Fibroblast of skin of abdomen (primary cell): ENCODE results near the gene STK4.

Experiments
- DNase-seq: peaks from one replicate; pipeline ENCODE4 v3.0.0-alpha.2; 2013

The STK4 gene

GRCh38 chr20:44955270-44955669, 11.0 kb upstream of the STK4 start:
- DNase-seq, result no peak

DNA sequence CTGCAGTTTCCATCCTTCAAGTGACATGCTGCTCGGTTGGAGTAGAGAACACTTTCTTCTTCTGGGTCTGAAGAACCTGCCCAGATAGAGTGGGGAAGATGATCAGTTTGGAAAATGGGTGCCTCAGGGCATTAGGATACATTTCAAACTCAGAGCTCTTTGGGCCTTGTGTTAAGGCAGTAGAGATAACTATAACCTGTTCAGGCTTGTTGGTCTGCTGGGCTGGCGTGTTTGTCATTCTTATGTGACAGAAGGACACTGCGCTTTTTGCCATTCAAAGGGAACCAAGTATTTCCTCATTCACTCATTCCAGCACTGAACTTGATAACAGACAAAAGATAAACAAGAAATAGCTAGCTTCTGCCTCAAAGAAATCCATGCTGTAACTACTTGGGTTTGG, 9.9 kb upstream of the STK4 start:
- DNase-seq, result no peak

GRCh38 chr20:44958276-44958675, 8.0 kb upstream of the STK4 start:
- no peak for DNase-seq

DNA sequence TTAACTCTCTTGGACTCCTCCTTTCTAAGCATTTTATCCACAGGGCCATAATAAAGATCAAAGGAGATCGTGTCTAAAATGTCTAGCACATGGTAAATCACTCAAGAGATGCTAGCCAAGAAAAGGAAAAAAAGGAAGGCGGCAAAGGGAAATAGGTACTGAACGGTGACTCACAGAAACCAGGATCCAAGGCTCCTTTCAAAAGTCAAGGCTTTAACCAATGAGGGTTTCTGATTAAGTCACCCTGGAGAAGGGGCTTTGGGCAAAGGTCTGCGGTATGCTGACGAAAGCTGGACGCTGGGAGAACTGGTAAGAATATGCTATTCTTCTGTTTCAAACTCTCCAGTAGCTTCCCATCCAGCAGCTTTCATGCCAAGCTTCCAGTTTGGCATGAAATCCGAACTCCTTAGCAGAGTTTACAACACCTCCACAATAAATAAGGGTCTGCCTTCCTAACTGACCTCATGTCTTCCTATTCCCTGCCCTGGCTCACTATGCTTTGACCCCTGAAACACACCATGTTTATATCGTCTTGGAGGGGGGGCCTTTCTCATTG, 7.2 kb upstream of the STK4 start:
- DNase-seq, result peak; percentile 23

DNA sequence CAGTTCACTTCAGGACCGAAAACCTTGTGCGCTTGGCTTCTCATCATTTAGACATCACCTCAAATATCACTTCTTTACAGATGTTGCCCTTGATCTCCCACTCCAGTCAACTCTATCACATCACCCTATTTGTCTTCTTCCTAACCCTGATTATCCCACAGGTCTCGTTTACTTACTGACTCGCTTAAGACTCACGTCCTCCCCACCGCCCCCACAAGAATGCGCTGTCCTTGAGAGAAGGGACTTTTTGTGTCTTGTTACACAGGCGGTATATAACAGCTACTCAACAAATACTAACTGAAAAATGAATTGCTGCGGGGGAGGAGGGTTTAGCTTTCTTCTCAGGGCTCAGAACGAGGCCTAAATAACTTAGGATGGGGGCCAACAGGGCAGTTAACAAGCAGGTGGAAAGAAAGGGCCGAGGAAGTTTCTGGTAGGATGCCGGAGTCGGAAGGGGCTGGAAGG, 6.6 kb upstream of the STK4 start:
- peak; percentile 46 for DNase-seq

GRCh38 chr20:44960103-44960852, 6.0 kb upstream of the STK4 start, which contains the start of gene TOMM34:
Gene TOMM34, minus strand, starts transcription at chr20:44960397. Its CDS starts 64 bp downstream, at chr20:44960333.
- DNase-seq, result peak; percentile 90

- peak; percentile 28 for DNase-seq
Measured at GRCh38 chr20:44961011-44961869, 5.1 kb upstream of the STK4 start.

DNA sequence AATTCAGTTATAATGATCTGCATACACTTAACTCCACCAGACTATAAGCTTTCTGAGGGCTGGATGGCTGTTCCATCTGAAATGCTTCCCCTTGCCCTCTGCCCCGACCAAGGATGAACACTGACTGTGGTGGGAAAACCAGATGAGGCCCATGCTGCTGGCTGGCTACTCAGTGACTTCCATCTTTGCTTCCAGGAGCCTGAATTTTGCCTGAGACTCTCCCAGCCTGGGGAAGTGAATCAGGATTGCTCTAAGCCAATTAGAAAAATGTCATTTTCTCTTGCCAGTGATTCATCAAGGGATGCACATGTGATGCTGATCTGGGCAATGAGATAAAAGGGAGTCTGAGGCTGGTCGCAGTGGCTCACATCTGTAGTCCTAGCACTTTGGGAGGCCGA, 4.4 kb upstream of the STK4 start:
- DNase-seq, result peak; percentile 58

- no peak for DNase-seq
Measured at GRCh38 chr20:44962483-44962882, 3.8 kb upstream of the STK4 start.

GRCh38 chr20:44963325-44964215, 2.7 kb upstream of the STK4 start:
- DNase-seq, result no peak

DNA sequence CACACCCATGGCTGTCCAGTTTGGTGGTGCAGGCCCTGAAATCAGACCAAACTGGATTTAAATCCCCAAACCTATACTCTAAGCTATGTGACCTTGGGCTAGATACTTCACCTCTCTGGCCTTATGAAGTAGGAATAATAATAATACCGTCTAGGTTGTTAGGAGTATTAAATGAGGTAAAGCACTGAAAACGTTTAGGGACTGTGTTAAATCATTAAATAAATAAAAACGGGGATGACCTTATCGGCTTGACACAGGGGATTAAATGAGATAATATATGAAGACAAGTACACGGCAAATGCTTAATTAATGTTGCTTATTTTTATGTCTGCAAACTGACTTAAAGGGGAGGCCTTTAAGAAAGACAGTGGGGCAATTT, 672 bp upstream of the STK4 start:
- no peak for DNase-seq

- DNase-seq, result peak; percentile 5
Measured at GRCh38 chr20:44967207-44967807, 995 bp downstream of the STK4 start.

DNA sequence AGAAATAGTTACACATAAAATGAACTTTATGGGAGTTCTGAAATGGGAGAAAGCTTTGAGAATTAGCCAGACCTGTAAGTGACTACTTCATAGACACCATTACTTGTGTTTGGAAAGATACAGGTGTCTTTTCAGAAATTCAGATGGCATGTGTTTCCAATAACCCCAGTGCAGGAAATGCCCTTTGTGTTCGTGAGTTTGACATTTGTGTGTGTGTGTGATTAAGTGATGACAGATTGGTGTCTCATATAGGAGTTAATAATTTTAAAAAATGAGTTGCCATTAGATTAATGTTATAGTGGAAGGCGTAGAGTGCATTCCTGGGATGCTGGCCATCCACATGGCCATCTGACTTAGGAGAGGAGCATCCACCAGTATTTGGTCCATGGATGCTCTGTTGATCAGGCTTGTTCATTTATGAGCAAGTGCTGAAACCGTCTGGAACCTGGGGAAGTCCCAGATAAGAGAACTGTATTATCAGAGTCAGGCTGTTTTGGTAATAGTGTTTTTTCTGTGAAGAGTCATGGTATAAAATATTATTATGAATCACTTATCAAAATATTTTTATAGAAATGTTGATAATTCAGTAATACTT, 3.1 kb downstream of the STK4 start:
- DNase-seq, result no peak

DNA sequence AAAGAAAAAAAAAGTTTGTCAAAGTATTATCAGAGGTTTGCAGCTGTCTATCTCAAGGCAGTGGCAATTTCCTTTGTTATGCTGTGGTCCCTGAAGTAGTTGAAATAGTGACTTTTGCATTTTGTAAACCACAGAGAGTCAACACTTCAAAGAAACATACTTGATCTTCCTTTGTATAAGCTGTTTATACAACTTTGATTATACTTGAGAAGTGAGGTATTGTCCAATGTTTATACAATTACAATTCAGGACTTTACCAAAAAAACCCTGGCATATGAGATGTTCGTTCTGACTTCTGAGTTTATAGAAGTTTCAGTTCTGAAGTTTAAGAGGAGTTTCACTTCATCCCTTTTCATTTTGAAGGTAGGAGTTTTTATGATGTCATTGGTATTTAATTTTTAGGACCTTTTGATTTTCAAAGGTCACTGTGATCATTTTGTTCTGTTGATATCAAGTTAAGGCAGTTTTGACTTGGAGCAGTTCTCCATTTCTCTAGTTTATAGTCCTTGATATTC, 4.0 kb downstream of the STK4 start:
- DNase-seq, result no peak

- no peak for DNase-seq
Measured at GRCh38 chr20:44973053-44973452, 6.7 kb downstream of the STK4 start.

DNA sequence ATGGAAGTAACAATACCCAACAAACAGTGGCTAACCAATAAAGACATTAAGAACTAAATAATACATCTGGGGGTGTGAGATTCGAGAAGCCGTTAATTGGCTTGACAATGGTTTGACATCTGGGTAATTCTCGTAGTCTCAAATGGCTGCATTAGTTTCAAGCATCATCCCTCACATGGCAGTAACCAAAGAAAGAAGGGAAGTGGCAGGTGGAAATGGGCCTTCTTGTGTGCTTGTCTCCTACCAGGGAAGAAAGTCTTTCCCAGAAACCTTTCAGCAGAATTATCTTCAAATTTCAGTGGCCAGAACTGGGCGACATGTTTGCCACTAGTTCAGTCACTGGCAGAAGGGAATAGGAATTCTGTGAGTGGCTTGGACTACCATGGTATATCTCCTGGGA, 10.4 kb downstream of the STK4 start:
- no peak for DNase-seq

- DNase-seq, result no peak
Measured at GRCh38 chr20:44979090-44979621, 12.8 kb downstream of the STK4 start.

GRCh38 chr20:44981736-44982406, 15.6 kb downstream of the STK4 start:
- no peak for DNase-seq

GRCh38 chr20:44983093-44983674, 16.9 kb downstream of the STK4 start:
- DNase-seq, result no peak

DNA sequence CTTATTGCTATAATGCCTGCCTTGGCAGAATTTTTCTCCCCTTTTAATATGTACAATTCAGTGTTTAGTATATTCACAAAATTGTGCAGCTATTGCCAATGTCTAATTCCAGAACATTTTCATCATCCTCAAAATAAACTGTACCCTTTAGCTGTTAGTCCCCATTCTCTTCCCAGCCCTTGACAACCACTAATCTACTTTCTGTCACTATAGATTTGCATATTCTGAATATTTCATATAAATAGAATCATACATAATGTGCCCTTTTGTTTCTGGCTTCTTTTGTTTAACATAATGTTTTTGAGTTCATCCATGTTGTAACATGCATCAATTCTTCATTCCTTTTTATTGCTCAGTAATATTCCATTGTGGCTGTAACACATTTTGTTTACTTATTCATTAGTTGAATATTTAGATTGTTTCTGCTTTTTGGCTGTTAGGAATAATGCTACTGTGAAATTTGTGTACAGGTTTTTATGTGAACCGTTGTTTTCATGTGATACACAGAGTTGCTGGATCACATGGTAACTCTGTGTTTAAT, 22.4 kb downstream of the STK4 start:
- DNase-seq, result no peak
